ENCODE data around the gene KLHL40.

The KLHL40 gene

GRCh38 chr3:42653303-42653559 lies 32.1 kb upstream of the KLHL40 start:
- no peak for TF ChIP-seq JUND (IDR thresholded peaks at IDR 0.05; ENCODE audit: low read depth)
- DNase-seq (ENCODE audit: low read depth in 1 of 2, low spot score in 1 of 2) = no peak
- in situ Hi-C loops (cut with HindIII; ENCODE audit: low pct_unique_long_range_greater_than_20kb, low sequenced_read_pairs) = no loop called here

GRCh38 chr3:42653560-42654330 lies 31.6 kb upstream of the KLHL40 start, which contains the start of gene ZBTB47:
ZBTB47 (plus strand) TSS chr3:42653697; CDS start chr3:42658356, 4,659 bp downstream.
- no peak for TF ChIP-seq JUND (IDR thresholded peaks at IDR 0.05; ENCODE audit: low read depth)
- in situ Hi-C loops (cut with HindIII; ENCODE audit: low pct_unique_long_range_greater_than_20kb, low sequenced_read_pairs) = no loop called here
- peak in 1 of 2 experiments; percentile 55 for DNase-seq (ENCODE audit: low read depth in 1 of 2, low spot score in 1 of 2)

- in situ Hi-C loops (cut with HindIII; ENCODE audit: low pct_unique_long_range_greater_than_20kb, low sequenced_read_pairs) = no loop called here
- no peak for TF ChIP-seq JUND (IDR thresholded peaks at IDR 0.05; ENCODE audit: low read depth)
- DNase-seq (ENCODE audit: low read depth in 1 of 2, low spot score in 1 of 2) = peak; percentile 65 to 92
Measured at GRCh38 chr3:42654331-42655201, 30.8 kb upstream of the KLHL40 start.

GRCh38 chr3:42655331-42655888 lies 29.9 kb upstream of the KLHL40 start:
- no peak for TF ChIP-seq JUND (IDR thresholded peaks at IDR 0.05; ENCODE audit: low read depth)
- in situ Hi-C loops (cut with HindIII; ENCODE audit: low pct_unique_long_range_greater_than_20kb, low sequenced_read_pairs) = no loop called here
- peak in 1 of 2 experiments; percentile 29 for DNase-seq (ENCODE audit: low read depth in 1 of 2, low spot score in 1 of 2)

GRCh38 chr3:42655980-42656679 lies 29.2 kb upstream of the KLHL40 start:
- in situ Hi-C loops (cut with HindIII; ENCODE audit: low pct_unique_long_range_greater_than_20kb, low sequenced_read_pairs) = no loop called here
- no peak for TF ChIP-seq JUND (IDR thresholded peaks at IDR 0.05; ENCODE audit: low read depth)
- no peak for DNase-seq (ENCODE audit: low read depth in 1 of 2, low spot score in 1 of 2)

- DNase-seq (ENCODE audit: low read depth in 1 of 2, low spot score in 1 of 2) = no peak
- in situ Hi-C loops (cut with HindIII; ENCODE audit: low pct_unique_long_range_greater_than_20kb, low sequenced_read_pairs) = no loop called here
Measured at GRCh38 chr3:42656680-42657610, 28.4 kb upstream of the KLHL40 start.

GRCh38 chr3:42657675-42658074 lies 27.7 kb upstream of the KLHL40 start:
- no peak for TF ChIP-seq JUND (IDR thresholded peaks at IDR 0.05; ENCODE audit: low read depth)
- no peak for DNase-seq (ENCODE audit: low read depth in 1 of 2, low spot score in 1 of 2)
- in situ Hi-C loops (cut with HindIII; ENCODE audit: low pct_unique_long_range_greater_than_20kb, low sequenced_read_pairs) = no loop called here

More at GRCh38 chr3:42656680-42657610, 28.4 kb upstream of the KLHL40 start:
- no peak for TF ChIP-seq JUND (IDR thresholded peaks at IDR 0.05; ENCODE audit: low read depth)

GRCh38 chr3:42658091-42658770 lies 27.1 kb upstream of the KLHL40 start:
- no peak for TF ChIP-seq JUND (IDR thresholded peaks at IDR 0.05; ENCODE audit: low read depth)
- DNase-seq (ENCODE audit: low read depth in 1 of 2, low spot score in 1 of 2) = no peak
- in situ Hi-C loops (cut with HindIII; ENCODE audit: low pct_unique_long_range_greater_than_20kb, low sequenced_read_pairs) = no loop called here

GRCh38 chr3:42658771-42659390 lies 26.5 kb upstream of the KLHL40 start:
- no peak for TF ChIP-seq JUND (IDR thresholded peaks at IDR 0.05; ENCODE audit: low read depth)
- in situ Hi-C loops (cut with HindIII; ENCODE audit: low pct_unique_long_range_greater_than_20kb, low sequenced_read_pairs) = no loop called here
- DNase-seq (ENCODE audit: low read depth in 1 of 2, low spot score in 1 of 2) = no peak

- DNase-seq (ENCODE audit: low read depth in 1 of 2, low spot score in 1 of 2) = peak in 1 of 2 experiments; percentile 17
- in situ Hi-C loops (cut with HindIII; ENCODE audit: low pct_unique_long_range_greater_than_20kb, low sequenced_read_pairs) = no loop called here
- TF ChIP-seq JUND (IDR thresholded peaks at IDR 0.05; ENCODE audit: low read depth) = no peak
Measured at GRCh38 chr3:42659451-42660130, 25.7 kb upstream of the KLHL40 start.
